ENCODE measurements around the gene TIMM17A.

DNA sequence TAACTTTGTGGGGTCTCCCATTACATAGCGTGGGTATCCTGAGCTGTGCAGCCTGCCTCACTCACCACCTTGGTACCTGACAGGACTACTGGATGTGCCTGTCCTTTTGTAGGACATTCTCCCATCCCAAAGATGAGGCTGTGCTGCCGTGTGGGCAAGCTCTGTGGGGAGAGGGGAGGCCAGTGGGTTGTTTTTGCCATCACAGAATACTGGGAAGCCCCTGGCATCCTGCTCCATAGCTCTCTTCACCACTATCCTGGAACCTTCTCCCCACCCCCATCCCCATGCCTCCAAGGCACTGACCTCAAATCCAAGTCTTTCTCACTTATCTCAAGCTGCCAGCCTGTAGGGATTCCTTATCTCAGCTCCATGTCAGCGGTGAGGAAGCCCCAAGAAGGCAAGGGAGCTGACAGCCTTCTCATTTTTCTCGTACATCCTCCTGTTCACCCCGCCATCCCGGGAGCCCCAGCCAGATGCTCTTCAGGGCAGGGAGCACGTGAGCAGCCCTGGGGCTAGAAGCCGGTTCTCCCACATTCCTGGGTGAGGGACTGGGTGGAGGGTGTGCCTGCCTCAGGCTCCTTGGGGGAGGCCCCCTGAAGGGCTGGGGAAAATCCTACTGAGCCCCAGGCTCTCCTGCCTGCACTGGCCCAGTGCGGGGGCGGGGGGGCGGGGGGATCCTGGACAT lies 52.6 kb downstream of the TIMM17A start:
- TF ChIP-seq ZFP30 (CRISPR knock-in tag; IDR thresholded peaks at IDR 0.05) = no peak
- TF ChIP-seq, protein P1, sequence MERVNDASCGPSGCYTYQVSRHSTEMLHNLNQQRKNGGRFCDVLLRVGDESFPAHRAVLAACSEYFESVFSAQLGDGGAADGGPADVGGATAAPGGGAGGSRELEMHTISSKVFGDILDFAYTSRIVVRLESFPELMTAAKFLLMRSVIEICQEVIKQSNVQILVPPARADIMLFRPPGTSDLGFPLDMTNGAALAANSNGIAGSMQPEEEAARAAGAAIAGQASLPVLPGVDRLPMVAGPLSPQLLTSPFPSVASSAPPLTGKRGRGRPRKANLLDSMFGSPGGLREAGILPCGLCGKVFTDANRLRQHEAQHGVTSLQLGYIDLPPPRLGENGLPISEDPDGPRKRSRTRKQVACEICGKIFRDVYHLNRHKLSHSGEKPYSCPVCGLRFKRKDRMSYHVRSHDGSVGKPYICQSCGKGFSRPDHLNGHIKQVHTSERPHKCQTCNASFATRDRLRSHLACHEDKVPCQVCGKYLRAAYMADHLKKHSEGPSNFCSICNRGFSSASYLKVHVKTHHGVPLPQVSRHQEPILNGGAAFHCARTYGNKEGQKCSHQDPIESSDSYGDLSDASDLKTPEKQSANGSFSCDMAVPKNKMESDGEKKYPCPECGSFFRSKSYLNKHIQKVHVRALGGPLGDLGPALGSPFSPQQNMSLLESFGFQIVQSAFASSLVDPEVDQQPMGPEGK (CRISPR knock-in tag; IDR thresholded peaks at IDR 0.05; ENCODE audit: borderline replicate concordance) = no peak
- no peak for TF ChIP-seq ARNTL (CRISPR knock-in tag; IDR thresholded peaks at IDR 0.05; ENCODE audit: borderline replicate concordance, low read depth)
- TF ChIP-seq ZC3H10 (CRISPR knock-in tag; IDR thresholded peaks at IDR 0.05) = no peak
- no peak for TF ChIP-seq ISL1 (CRISPR knock-in tag; IDR thresholded peaks at IDR 0.05)
- TF ChIP-seq TCF4 (CRISPR knock-in tag; IDR thresholded peaks at IDR 0.05; ENCODE audit: borderline replicate concordance) = no peak
- TF ChIP-seq ZNF565 (CRISPR knock-in tag; conservative IDR thresholded peaks at IDR 0.05; ENCODE audit: low read depth) = no peak
- no peak for TF ChIP-seq RARB (CRISPR knock-in tag; IDR thresholded peaks at IDR 0.05)
- no peak for TF ChIP-seq ESRRG (CRISPR knock-in tag; IDR thresholded peaks at IDR 0.05)
- TF ChIP-seq, protein P2, sequence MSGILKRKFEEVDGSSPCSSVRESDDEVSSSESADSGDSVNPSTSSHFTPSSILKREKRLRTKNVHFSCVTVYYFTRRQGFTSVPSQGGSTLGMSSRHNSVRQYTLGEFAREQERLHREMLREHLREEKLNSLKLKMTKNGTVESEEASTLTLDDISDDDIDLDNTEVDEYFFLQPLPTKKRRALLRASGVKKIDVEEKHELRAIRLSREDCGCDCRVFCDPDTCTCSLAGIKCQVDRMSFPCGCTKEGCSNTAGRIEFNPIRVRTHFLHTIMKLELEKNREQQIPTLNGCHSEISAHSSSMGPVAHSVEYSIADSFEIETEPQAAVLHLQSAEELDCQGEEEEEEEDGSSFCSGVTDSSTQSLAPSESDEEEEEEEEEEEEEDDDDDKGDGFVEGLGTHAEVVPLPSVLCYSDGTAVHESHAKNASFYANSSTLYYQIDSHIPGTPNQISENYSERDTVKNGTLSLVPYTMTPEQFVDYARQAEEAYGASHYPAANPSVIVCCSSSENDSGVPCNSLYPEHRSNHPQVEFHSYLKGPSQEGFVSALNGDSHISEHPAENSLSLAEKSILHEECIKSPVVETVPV (CRISPR knock-in tag; IDR thresholded peaks at IDR 0.05) = no peak
- no peak for TF ChIP-seq GLIS3 (CRISPR knock-in tag; IDR thresholded peaks at IDR 0.05)
- no peak for TF ChIP-seq SNAI2 (CRISPR knock-in tag; IDR thresholded peaks at IDR 0.05)

Measured in SK-N-SH treated with all-trans-retinoic acid at 6 μM for 48 hours (cell line).